Stimulated activated CD8-positive, alpha-beta memory T cell treated with anti-CD3 and anti-CD28 coated beads, Interleukin-12 subunit alpha, Interleukin-12 subunit beta, amount 100 ng/mL, for 4 hours (primary cell): ENCODE data around the gene POT1.

Experiments used
- DNase-seq: peaks from one replicate; pipeline ENCODE4 v3.0.0-alpha.2; 2020; ENCODE audit warnings: low read depth

Gene POT1

DNA sequence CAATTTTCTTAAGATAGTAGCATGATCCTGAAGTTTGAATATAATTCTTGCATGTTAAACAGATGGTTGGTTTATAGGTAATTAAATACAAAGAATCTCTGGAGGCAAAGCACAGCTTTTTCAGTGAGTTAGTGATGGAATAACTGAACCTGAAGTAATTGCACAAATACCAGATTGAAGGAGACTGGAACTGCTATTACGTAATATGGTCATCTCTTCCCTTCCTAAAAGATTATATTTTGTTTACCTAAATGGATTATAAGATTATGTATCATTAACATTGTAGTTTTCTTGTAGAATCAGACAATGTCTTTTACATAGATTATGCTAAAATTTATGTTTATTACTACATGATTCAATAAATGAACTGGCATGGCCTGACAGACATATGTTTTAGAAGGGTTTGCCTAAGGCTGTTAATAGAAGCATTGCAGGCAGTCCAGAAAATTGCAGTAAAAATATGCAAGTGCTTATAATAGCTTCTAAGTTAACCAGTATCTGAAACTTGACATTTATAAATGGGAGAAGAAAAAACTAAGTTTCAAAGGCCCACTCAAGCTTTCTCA is 128.2 kb downstream of the POT1 start:
- DNase-seq = no peak

DNA sequence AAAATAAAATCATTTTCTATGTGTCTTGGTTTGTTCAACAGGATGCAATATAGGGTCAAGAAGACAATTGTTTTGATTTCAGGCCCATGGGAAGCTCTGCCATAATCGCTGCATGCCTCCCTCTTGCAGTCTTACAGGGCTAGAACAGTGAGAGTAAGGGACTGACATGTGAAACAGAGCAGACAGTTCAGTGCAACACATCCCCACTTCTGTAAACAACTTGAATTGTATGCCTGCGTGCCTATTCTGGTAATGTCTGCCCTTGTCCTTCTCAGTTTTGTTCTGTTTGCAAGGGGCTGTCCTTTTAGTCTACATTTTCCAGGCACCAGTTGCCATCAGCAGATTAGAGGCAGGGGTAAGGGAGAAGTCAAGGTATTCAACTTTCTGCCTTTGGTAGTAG is 129.2 kb downstream of the POT1 start:
- no peak for DNase-seq

DNA sequence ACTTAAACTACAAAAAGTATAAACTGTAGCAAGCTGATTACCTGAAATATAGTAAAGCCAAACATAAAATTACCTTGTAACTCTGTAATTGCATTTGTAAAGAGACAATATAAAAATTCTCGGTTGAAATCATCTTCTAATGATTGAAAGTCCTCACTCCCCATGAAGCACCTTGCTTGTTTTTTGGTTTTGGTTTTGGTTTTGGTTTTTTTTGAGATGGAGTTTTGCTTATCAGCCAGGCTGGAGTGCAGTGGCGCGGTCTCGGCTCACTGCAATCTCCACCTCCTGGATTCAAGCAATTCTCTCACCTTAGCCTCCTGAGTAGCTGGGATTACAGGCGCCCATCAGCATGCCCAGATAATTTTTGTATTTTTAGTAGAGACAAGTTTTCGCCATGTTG is 130.2 kb downstream of the POT1 start:
- DNase-seq = no peak

DNA sequence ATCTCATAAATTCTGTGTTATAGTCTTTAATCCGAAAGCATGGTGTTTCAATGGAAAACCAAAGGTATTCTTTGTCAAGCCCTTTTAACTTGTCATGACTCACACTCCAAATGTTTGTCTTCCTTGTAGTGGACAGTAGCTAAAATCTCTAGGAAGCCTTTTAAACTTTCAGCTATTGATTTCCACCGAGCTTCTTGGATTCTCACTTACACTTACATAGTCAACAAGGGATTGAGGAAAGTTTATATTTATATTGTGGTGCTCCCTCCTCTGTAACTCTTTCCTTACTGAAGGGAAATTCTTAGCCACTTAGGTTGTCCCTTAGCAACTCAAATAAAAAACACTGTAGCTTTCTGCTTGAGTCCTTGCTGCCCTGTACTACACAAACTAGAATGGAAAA is 132.9 kb downstream of the POT1 start:
- no peak for DNase-seq

DNA sequence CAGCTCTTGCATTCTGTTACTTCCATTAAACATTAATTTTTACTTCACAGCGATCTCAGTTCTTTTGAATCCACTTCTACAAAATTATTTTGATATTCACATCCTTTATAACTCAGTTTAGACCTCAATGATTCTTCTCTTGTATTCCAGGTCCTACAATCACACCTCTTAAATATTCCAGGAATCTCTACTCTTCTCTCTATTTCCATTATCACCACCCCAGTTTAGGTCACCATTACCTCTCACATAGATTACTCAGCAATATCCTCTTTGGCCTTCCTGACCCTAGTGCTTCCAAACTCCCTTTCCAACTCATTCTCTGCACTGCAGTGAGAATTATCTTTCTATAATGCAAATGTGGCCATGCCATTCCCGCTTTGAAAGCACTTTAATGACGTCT is 136.9 kb downstream of the POT1 start:
- no peak for DNase-seq

DNA sequence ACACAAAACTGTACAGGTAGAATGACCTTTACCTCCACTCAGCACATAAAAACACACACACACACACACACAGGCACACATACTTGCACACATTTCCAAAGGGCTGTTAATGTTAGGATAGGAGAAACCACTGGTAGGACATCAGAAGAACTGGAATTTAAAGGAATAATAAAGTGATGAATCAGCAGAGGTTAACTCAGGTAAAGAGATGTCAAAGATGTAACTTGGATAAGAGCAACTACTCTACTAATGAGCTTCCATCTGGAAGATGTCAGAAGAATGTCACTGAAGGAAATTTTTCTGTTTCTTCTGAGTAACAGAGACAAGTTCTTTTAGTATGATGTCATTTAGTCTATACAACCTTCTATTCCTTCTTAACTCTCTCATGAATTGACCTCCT is 137.6 kb downstream of the POT1 start:
- DNase-seq = no peak

DNA sequence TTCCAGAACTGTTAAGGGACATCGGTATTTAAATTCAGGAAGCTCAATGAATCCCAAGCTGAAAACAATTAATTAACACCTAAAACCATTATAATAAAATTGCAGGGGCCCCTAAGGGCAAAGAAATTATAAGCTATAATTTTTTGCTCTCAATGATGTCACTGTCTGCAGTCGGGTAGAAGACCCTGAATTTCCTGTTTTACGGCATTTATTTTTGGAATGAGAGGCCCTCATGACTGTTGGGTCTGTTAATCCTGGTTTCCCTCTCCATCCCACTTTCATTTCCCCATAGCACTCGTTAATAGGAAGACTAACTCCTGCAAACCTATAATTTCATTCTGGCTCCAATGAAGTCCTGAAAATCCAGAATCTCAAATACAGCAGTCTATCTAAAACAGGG is 138.2 kb downstream of the POT1 start:
- no peak for DNase-seq

DNA sequence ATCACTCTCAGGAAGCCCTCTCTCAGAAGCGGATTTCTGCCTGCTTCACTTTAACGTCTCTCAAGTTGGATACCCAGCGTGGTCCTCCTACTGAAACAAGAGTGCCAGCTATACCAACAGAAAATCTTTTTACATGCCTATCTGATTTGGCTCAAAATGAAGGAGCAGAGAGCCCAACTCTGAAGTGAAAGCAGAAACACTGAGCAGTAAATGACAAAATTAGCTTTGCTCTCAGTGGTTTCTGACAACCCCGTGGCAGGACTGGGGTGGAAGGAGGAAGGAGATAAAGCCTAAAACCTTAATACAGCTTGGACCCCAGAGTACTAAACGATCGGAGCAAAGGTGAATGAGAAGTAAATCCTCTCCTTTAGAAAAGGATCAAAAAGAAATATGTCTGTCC is 139.0 kb downstream of the POT1 start:
- DNase-seq = no peak

DNA sequence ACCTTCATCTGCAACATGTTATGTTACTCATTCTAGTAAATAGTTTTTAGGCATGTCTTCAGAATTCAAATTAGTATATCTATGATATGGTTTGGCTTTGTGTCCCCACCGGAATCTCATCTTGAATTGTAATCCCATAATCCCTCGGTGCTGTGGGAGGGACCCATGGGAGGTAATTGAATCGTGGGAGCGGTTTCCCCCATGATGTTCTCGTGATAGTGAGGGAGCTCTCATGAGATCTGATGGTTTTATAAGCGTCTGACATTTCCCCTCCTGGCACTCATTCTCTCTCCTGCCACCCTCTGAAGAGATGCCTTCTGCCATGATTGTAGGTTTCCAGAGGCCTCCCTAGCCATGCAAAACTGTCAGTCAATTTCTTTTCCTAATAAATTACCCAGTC is 143.6 kb downstream of the POT1 start:
- DNase-seq = no peak

DNA sequence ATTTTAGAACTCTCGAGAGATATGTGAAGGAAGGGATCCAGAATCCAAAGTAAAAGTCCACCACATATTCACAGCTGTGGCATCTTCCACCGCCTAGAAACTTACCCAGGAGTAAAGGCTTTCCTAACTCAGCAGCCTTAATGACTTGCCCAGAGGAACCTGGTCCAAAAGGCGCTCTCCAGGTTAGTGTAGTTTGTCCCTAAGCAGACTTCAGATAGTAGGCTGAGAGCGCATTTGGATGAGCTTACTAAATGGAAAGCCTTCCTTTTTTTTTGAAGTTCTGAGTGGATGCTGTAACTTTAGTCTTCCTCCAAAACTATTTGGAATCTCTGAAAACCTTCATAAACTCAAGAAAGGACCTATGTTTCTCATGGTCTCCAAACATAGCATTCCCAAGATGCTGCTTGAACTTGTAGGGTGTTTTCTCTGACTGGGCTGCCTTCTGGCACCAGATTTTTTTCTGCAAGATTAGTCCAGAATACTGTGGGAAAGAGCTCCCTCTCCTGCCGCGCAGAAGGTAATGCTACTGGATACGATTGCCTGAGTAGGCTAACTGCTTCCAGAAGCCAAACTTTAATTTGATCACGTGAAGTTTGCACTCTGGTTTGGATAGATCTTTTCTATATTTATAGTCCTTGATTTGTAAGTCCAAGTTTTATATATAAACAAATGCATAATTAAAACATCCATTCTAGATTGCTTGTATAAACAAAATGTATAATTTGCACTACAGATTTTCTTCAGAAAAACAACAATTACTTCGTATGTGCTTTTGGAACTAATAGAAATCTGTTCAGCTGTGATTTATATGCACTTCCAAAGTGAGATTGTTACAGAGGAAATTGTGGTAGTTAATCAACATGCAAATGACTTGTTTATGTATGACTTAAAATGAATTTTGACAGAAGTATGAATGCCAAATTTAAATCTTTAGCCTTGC is 144.5 kb downstream of the POT1 start:
- no peak for DNase-seq

DNA sequence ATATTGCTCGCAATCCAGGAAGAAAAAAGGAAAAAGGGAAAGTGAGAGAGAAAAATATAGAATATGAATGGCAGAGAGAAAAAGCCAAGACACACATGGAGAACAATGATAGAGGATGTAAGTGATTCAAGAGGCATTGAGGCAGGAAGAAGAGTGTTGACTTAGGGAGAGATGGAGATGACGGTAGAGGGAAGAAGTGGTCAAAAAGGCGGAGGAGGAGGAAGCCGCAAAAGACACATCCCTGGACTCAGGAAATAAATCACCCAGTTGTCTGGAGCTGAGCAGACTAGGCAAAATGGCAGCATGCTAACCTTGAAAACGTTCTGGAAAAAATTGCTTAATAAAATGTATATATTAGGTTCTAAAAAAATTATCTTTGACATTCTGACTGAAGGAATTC is 146.4 kb downstream of the POT1 start:
- DNase-seq = no peak

DNA sequence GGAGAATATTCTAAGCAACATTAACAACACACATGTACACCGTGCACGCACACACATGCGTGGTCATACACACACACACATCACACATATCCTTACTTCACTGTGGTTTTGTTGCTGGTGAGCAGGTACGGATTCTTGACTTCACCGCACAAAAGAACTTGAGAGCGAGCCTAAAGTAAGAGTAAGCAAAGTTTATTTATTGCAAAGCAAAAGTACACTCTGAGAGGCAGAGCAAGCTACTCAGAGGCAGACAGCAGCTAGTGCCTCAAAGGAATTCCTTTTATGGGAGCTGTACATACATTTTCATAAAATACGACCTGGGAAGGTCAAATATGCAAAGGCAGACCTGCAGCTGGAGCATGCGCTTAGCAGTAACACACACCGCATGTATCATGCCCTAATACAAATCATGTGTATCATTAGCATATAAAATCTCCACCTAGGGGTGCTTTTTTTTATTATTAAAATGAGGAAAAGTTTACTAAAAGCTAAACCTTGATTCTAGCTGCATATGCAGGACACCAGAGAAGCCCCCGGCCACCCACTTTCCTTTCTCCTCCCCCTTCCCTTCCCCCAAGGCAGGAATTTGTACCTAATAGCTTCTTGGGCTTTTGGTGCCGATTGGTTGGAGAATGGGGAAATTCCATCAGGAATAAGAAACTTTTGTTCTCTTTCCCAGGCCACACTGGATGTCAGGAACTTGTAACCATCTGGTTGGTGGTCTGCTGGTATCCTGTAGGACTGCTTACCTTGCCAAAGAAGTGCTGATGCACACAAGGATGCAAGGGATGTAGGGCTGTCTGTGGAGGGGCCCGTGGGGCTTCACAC is 147.5 kb downstream of the POT1 start:
- DNase-seq = no peak

DNA sequence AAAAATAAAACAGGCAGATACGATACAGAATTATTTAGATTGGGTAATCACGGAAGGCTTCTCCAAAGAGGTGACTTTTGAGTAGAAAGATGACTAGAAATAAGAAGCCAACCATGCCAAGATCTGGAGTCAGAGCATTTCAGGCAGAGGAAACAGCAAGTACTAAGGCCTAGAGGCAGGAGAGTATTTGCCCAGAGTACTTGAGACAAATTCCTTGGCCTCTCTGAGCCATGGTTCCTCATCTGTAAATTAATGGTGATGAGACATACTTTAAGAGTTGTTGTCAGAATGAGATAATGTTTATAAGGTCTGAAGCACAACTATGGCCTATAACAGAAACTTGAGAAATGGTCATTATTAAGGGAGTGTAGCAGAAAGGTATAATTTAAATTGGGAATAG is 148.2 kb downstream of the POT1 start:
- DNase-seq = no peak

DNA sequence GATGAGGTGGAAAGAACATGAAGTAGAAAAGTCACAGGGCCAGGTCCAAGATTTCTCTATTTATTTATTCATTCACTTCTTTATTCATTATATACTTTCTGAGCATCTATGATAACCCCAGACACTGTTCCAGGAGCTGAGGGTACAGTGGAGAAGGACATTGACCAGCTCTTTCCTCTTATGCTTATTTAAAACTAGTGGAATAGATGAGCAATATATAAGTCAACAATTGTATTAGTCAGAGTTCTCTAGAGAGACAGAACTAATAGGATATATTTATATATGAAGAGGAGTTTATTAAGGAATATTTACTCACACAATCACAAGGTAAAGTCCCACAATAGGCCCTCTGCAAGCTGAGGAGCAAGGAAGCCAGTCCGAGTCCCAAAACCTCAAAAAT is 149.0 kb downstream of the POT1 start:
- DNase-seq = no peak

DNA sequence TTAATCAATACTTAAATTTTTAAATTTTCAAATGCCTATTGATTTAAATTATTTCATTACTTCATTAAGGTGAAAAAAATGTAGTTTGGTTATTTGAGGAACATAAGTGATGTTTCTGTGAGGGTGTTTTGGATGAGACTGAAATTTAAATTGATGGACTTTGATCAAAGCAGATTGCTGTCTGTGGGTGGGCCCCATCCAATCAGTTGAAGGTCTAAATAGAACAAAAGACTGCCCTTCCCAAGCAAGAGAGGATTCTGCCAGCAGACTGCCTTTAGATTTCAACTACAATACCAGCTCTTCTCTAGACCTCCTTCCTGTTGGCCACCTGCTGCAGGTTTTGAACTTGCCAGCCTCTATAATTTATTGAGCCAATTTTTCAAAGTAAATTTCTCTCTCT is 149.6 kb downstream of the POT1 start:
- DNase-seq = no peak

DNA sequence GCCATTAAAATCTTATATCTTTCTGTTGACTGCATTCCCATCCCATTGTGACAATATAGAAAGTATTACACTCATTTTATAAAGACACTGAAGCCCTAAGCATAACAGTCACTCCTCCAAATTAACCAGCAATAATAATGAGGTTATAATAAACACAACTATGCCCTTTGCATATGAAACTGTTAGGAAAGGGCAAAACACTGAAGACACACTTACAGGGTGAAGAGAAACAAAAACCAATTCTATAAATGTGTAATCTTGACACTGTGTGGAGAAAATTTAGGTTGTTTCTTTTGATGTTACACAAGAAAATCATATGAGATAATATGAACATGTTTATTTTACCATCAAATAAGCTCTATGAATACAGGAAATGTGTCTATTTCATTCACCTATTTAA is 150.0 kb downstream of the POT1 start:
- no peak for DNase-seq

DNA sequence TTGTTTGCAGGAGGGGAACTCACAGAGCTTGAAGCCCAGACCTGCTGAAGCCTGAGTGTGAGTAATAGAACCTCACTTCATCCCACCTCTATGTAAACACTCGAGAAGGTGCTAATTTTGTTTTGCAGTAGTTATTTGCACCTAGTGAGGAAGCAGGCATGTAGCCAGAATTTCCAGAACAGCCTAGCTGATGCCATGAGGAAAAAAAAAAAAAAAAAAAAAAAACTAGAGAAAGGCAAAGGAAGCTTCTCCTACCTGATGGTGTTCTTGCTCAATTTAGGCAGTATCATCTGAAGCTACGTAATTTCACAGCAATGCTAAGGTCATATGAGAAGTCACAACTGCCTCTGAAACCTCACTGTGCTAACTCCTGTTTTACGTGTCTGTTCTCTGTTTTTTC is 150.4 kb downstream of the POT1 start:
- no peak for DNase-seq

DNA sequence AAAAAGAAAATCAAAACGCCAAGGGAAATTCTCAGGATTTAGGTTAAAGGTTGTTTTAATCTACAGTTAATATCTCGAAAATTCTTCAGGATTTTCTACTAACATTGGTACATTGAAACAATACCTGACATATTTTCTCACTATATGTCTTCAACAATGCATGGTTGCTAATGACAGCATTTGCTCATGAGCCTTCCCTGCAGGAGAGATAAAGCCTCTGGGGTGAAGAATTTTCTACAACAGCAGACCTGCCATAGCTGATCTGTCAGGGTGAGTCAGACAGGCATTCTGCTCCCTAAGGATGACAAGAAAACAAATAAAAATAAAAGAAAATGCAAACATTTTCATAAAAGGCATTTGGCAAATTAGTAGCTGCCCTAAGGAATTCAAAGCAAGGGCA is 152.4 kb downstream of the POT1 start:
- no peak for DNase-seq

DNA sequence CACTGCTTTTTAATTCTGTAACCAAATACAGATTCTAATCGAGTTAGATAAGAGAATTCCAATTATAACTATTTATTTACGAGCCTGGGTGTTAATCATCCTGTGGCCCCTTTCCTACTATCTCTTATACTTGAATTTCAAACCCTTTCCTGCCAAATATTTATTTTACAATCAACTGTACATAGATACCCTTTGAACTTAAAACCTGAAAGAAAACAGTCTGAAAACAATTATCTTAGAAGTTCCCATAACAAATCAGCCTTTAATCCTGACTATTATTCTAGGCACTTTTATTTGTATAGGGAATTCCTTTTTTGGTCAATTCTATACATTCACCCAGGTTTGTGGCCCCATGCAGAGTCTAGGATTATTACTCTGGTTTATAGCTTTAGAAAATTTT is 153.5 kb downstream of the POT1 start:
- no peak for DNase-seq

DNA sequence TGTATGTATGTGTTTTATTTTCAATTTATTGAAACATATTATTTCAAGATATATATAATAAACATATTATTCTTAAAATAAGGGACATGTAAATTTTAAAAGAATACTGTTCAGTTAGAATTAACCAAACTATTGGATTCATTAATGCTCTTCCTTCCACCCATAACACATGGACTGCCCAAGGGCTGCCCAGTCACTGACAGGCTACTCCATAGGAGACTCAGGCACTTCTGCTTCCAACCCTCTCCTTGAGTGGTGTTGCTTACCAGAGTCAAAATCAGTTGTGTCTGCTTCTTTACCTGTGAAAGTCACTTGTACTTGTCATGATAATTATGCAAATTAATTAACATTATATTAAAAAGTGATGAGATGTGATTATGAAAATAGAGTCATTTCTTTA is 154.2 kb downstream of the POT1 start:
- no peak for DNase-seq

DNA sequence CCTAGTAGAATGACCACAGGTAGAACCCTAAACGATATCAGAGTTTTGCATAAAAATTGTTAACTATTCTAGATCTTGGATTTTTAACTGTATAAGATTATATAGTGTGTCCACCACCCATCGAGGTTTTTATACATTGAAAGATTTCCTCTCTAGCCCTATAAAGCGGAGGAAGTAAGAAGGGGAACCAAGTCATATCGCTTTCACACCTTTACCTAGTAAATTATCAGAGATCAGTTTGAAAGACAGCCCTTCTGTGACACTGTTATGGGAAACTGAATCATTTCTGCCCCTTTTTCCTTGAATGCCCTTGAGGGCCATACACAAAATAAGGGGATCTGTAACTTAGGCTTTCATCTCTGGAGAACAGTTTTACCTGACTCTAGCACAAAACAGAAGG is 155.7 kb downstream of the POT1 start:
- no peak for DNase-seq

DNA sequence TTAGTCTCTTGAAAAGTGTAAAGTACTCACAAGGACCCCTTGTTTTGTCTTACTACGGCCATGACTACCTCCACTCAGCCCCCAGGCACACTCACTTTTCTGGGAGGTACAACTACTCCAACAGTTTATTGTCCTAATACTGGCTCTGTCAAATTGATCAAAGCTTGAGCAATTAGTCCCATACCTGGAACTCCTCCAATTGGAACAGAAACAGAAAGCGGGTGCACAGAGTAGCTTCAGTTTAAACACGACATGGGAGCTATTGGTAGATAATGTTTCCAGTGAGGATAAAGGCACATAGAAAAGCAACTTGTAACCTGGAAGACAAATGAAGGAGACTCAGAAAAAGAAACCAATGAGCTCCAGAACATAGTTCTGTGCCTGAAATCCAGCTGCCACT is 156.3 kb downstream of the POT1 start:
- DNase-seq = no peak
